ENCODE results near the gene PHRF1.

- TF ChIP-seq POLR2A (IDR thresholded peaks at IDR 0.05) (no peak), CTCF (IDR thresholded peaks at IDR 0.05) (no peak)
Observed at GRCh38 chr11:605286-606129, 29.2 kb downstream of the PHRF1 start.
